Measurements from ENCODE around the gene NKD2.

DNA sequence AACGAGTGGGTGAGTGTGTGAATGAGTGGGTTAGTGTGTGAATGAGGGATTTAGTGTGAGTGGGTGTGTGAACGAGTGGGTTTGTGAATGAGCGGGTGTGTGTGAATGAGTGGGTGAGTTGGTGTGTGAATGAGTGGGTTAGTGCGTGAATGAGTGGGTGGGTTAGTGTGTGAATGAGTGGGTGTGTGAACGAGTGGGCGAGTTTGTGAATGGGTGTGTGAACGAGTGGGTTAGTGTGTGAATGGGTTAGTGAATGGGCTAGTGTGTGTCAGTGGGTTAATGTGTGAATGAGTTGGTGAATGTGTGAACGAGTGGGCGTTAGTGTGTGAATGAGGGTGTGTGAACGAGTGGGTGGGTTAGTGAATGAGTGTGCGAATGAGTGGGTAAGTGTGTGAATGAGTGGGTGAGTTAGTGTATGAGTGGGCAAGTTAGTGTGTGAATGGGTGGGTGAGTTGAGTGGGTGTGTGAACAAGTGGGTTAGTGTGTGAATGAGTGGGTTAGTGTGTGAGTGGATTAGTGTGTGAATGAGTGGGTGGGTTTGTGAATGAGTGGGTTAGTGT lies 39.6 kb downstream of the NKD2 start:
- no peak for TF ChIP-seq ETS1 (IDR thresholded peaks at IDR 0.05)
- no peak for TF ChIP-seq EZH2 (IDR thresholded peaks at IDR 0.05; ENCODE audit: low read depth, unreplicated experiment)
- no peak for TF ChIP-seq CTCF (conservative IDR thresholded peaks at IDR 0.05; ENCODE audit: low read depth in 2 of 2)
- TF ChIP-seq EZH2phosphoT487 (IDR thresholded peaks at IDR 0.05; ENCODE audit: unreplicated experiment) = no peak
- TF ChIP-seq POLR2AphosphoS5 (IDR thresholded peaks at IDR 0.05; ENCODE audit: low read depth) = no peak
- TF ChIP-seq, protein P1, sequence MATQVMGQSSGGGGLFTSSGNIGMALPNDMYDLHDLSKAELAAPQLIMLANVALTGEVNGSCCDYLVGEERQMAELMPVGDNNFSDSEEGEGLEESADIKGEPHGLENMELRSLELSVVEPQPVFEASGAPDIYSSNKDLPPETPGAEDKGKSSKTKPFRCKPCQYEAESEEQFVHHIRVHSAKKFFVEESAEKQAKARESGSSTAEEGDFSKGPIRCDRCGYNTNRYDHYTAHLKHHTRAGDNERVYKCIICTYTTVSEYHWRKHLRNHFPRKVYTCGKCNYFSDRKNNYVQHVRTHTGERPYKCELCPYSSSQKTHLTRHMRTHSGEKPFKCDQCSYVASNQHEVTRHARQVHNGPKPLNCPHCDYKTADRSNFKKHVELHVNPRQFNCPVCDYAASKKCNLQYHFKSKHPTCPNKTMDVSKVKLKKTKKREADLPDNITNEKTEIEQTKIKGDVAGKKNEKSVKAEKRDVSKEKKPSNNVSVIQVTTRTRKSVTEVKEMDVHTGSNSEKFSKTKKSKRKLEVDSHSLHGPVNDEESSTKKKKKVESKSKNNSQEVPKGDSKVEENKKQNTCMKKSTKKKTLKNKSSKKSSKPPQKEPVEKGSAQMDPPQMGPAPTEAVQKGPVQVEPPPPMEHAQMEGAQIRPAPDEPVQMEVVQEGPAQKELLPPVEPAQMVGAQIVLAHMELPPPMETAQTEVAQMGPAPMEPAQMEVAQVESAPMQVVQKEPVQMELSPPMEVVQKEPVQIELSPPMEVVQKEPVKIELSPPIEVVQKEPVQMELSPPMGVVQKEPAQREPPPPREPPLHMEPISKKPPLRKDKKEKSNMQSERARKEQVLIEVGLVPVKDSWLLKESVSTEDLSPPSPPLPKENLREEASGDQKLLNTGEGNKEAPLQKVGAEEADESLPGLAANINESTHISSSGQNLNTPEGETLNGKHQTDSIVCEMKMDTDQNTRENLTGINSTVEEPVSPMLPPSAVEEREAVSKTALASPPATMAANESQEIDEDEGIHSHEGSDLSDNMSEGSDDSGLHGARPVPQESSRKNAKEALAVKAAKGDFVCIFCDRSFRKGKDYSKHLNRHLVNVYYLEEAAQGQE (IDR thresholded peaks at IDR 0.05; ENCODE audit: unreplicated experiment) = no peak
- TF ChIP-seq CREB1 (CRISPR knock-in tag; IDR thresholded peaks at IDR 0.05; ENCODE audit: low read depth) = no peak
- TF ChIP-seq STAT1 (IDR thresholded peaks at IDR 0.05; ENCODE audit: unreplicated experiment) = no peak
- TF ChIP-seq ZNF331 (CRISPR knock-in tag; IDR thresholded peaks at IDR 0.05; ENCODE audit: low read depth) = no peak
- TF ChIP-seq NANOG (IDR thresholded peaks at IDR 0.05; ENCODE audit: borderline replicate concordance) = no peak
- TF ChIP-seq JUNB (IDR thresholded peaks at IDR 0.05; ENCODE audit: unreplicated experiment) = no peak
- no peak for TF ChIP-seq ZNF114 (CRISPR knock-in tag; IDR thresholded peaks at IDR 0.05)
- TF ChIP-seq ZNF462 (CRISPR knock-in tag; IDR thresholded peaks at IDR 0.05) = no peak

All from GM23338 (cell line).